Lung (tissue), 12 donors: ENCODE measurements around the gene ESPNL. TPM values are rescaled to one million over a fixed set of nuclear protein-coding genes. Genes with fewer than 3 reads are reported as not detected.
A peak's percentile ranks its signal among the peaks of the same experiment; 100 is the strongest.
"Not testable (repeated sequence)": the region's sequence is repeated elsewhere in the genome, so short reads cannot be mapped to it uniquely, and the experiment has no call there.

Experiments
- ATAC-seq: fragments of 200-7000 bp; cut with Tn5 transposase; one replicate; pipeline ENCODE4 v1.9.1; 2020; ENCODE audit warnings: moderate number of reproducible peaks; ENCODE audit not compliant: insufficient read depth, low FRiP score
- DNase-seq, 3 donors: peaks; one replicate each; pipeline ENCODE4 v3.0.0-alpha.2; 2013 to 2017
- H3K27ac ChIP-seq, 2 donors: one replicate each; pipeline ENCODE4 v1.5.1; 2013; ENCODE audit warnings: mild to moderate bottlenecking in 2 of 2, moderate library complexity in 2 of 2, control low read depth in 1 of 2, inconsistent platforms in 1 of 2, low read depth in 1 of 2, low read length in 1 of 2
- H3K27me3 ChIP-seq, 3 donors: one replicate each; pipeline ENCODE4 v1.5.1; 2013; ENCODE audit warnings: low read length in 2 of 3; ENCODE audit not compliant: control insufficient read depth in 3 of 3, insufficient read depth in 3 of 3
- H3K36me3 ChIP-seq, 4 donors: one replicate each; pipeline ENCODE4 v1.5.1; 2013; ENCODE audit warnings: low read length in 4 of 4, mild to moderate bottlenecking in 1 of 4, moderate library complexity in 1 of 4; ENCODE audit not compliant: control insufficient read depth in 4 of 4, insufficient read depth in 4 of 4
- H3K4me1 ChIP-seq, 5 donors: one replicate each; pipeline ENCODE4 v1.5.1; 2013; ENCODE audit warnings: low read length in 5 of 5, mild to moderate bottlenecking in 2 of 5, moderate library complexity in 1 of 5; ENCODE audit not compliant: control insufficient read depth in 5 of 5, insufficient read depth in 5 of 5
- H3K4me3 ChIP-seq: one replicate; pipeline ENCODE4 v1.5.1; 2013; ENCODE audit warnings: mild to moderate bottlenecking, control low read depth, moderate library complexity
- H3K9ac ChIP-seq, 2 donors: one replicate each; pipeline ENCODE4 v1.5.1; 2013; ENCODE audit warnings: low read length in 2 of 2, control low read depth in 1 of 2; ENCODE audit not compliant: insufficient read depth in 1 of 2
- H3K9me3 ChIP-seq, 4 donors: one replicate each; pipeline ENCODE4 v1.5.1; 2013; ENCODE audit warnings: low read length in 3 of 4, mild to moderate bottlenecking in 1 of 4, moderate library complexity in 1 of 4; ENCODE audit not compliant: control insufficient read depth in 4 of 4, insufficient read depth in 3 of 4
- WGBS, 2 donors: extraction: QIAGEN DNeasy Blood & Tissue Kit; methylation state at CpG; one replicate each; pipeline ENCODE4 v1.1.7; 2013; 5-methylcytosine and 5-hydroxymethylcytosine counted together
- polyA plus RNA-seq, 2 donors: library from polyadenylated mRNA; stranded (reverse); fragments of 200-250 nt; gene quantifications; one replicate each; pipeline ENCODE4 v1.2.1, GENCODE V29; 2013
- total RNA-seq, 2 donors: library from RNA; depleted of rRNA in 1 of 2; stranded (reverse); fragments of >200 nt in 1 of 2; gene quantifications; one replicate each; pipeline ENCODE4 v1.2.1, GENCODE V29; 2014 to 2021
- TF ChIP-seq, protein P1 (sequence below): IDR thresholded peaks from 2 replicates; pipeline ENCODE4 v1.5.1; 2012; ENCODE audit warnings: mild to moderate bottlenecking; ENCODE audit errors: control extremely low read depth, extremely low read depth
- donor health status: control.
- donor health status: control.
- donor health status: Bipolar disorder and iron deficiency.
- donor health status: healthy.
- donor health status: DM: yes; HTN: yes; CAD: no.

The ESPNL gene
- total and polyA plus RNA-seq, 4 donors = 0.07 to 3.0 (median 1.2) TPM

- Histone ChIP-seq H3K27ac (peak overlapping the region in 1 of 2 donors; percentile 20), H3K9ac (no peak overlapping the region), H3K27me3 (no peaks in the 10 kb centered on the region), H3K36me3 (peaks cover 14 to 53% (median 24%) of the 10 kb centered on the region in 4 donors), H3K4me1 (peaks cover 0 to 8% (median 0%) of the 10 kb centered on the region in 5 donors), H3K9me3 (no peaks in the 10 kb centered on the region), H3K4me3 (no peak overlapping the region)
- DNase-seq (peak in 2 of 3 donors; percentile 43 to 55), ATAC-seq (no peak)
- WGBS, 2 donors = 57 to 58% methylated on average over 6 of the region's 6 CpGs
- TF ChIP-seq, protein P1, sequence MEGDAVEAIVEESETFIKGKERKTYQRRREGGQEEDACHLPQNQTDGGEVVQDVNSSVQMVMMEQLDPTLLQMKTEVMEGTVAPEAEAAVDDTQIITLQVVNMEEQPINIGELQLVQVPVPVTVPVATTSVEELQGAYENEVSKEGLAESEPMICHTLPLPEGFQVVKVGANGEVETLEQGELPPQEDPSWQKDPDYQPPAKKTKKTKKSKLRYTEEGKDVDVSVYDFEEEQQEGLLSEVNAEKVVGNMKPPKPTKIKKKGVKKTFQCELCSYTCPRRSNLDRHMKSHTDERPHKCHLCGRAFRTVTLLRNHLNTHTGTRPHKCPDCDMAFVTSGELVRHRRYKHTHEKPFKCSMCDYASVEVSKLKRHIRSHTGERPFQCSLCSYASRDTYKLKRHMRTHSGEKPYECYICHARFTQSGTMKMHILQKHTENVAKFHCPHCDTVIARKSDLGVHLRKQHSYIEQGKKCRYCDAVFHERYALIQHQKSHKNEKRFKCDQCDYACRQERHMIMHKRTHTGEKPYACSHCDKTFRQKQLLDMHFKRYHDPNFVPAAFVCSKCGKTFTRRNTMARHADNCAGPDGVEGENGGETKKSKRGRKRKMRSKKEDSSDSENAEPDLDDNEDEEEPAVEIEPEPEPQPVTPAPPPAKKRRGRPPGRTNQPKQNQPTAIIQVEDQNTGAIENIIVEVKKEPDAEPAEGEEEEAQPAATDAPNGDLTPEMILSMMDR = no peak
These were observed 69.0 kb downstream of the ESPNL start for GRCh38 chr2:238169048-238169707.

- Histone ChIP-seq H3K36me3 (peaks cover 20 to 57% (median 29%) of the 10 kb centered on the region in 4 donors), H3K4me3 (no peak overlapping the region), H3K27me3 (no peaks in the 10 kb centered on the region), H3K27ac (peak overlapping the region in 1 of 2 donors; percentile 55), H3K9me3 (no peaks in the 10 kb centered on the region), H3K4me1 (peaks cover 0 to 9% (median 0%) of the 10 kb centered on the region in 5 donors), H3K9ac (no peak overlapping the region)
- WGBS, 2 donors = 73 to 78% methylated on average over 5 of the region's 5 CpGs
- ATAC-seq (no peak), DNase-seq (no peak)
- TF ChIP-seq, protein P1 = no peak
These were observed 69.6 kb downstream of the ESPNL start for GRCh38 chr2:238169708-238170251.

- Histone ChIP-seq H3K4me3 (no peak overlapping the region), H3K9me3 (no peaks in the 10 kb centered on the region), H3K36me3 (peaks cover 21 to 61% (median 34%) of the 10 kb centered on the region in 4 donors), H3K9ac (no peak overlapping the region), H3K27ac (peak overlapping the region in 1 of 2 donors; percentile 34), H3K27me3 (no peaks in the 10 kb centered on the region), H3K4me1 (peaks cover 0 to 10% (median 0%) of the 10 kb centered on the region in 5 donors)
- ATAC-seq (no peak), DNase-seq (no peak)
- WGBS, 2 donors = 91 to 92% methylated on average over 21 of the region's 21 CpGs
- TF ChIP-seq, protein P1 = no peak
These were observed 70.4 kb downstream of the ESPNL start for GRCh38 chr2:238170386-238171071.

- not testable (repeated sequence) for DNase-seq, H3K9me3 ChIP-seq, H3K9ac ChIP-seq, H3K4me1 ChIP-seq, H3K4me3 ChIP-seq, H3K27ac ChIP-seq, H3K27me3 ChIP-seq, ATAC-seq
- H3K36me3 ChIP-seq = peaks cover 21 to 64% (median 34%) of the 10 kb centered on the region in 4 donors
- WGBS, 2 donors = 91 to 92% methylated on average over 5 of the region's 5 CpGs
These were observed 70.9 kb downstream of the ESPNL start for GRCh38 chr2:238171072-238171431.
